Measurements from ENCODE around the gene KRT9. TPM values are rescaled to one million over a fixed set of nuclear protein-coding genes. Genes with fewer than 3 reads are reported as not detected.
A peak's percentile ranks its signal among the peaks of the same experiment; 100 is the strongest.

Gene KRT9
- total and polyA plus RNA-seq, 2 of the 13 experiments (the other 11 are each of a cell fraction or from before 2014, with no cell fraction given) = not detected

DNA sequence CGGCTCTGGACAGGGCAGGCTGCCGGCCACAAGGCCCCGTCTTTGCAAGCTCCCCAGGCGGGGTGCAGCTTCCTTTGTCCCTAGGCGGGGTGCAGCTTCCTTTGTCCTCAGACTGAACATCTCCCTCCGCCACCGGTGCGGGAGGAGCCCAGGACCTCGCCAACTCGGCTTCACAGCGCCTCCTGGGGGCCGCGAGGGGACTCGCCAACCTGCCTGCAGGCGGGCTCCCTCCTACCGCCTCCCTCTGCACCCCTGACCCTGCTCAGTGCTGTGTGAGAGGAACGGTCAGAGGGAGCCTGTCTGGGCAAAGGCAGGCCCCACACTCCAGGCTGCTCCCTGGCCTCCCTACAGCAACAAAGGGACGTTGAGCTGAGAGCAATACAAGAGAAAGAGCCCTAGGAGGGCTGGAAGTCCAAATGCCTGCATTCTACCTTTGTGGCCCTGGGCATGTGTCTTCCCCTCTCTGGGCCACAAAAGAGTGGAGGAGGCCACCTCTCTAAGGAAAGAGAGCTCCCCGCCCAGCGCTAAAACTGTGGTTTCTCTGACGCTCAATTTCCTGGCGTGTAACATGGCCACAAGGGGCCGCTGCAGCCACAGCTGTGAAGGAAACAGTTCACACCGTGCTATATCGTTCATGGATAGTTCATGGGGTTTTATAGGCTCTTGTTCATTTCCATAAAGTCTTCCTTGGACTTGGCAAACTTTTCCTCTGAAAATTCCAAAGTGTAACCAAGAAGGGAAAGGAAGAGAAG, 22.8 kb downstream of the KRT9 start (continued):
- TF ChIP-seq SOX6 (IDR thresholded peaks at IDR 0.05) (no peak), SOX6 (CRISPR knock-in tag; IDR thresholded peaks at IDR 0.05) (peak; percentile 69), ZNF598 (CRISPR knock-in tag; IDR thresholded peaks at IDR 0.05; ENCODE audit: borderline replicate concordance) (peak; percentile 62; the same call in 1 of the 2 replicates), ZNF615 (CRISPR knock-in tag; IDR thresholded peaks at IDR 0.05; ENCODE audit: borderline replicate concordance) (no peak), HNRNPH1 (optimal IDR thresholded peaks at IDR 0.05; ENCODE audit: low read depth, low read length) (no peak), PITX1 (CRISPR knock-in tag; IDR thresholded peaks at IDR 0.05) (peak; percentile 72), ZNF292 (CRISPR knock-in tag; IDR thresholded peaks at IDR 0.05; ENCODE audit: borderline replicate concordance, low read depth) (peak; percentile 89), SOX13 (IDR thresholded peaks at IDR 0.05) (no peak), SOX13 (CRISPR knock-in tag; conservative IDR thresholded peaks at IDR 0.05 in 1 of 2, IDR thresholded peaks at IDR 0.05 in 1 of 2) (peak in 1 of 2 experiments; percentile 21; a peak in 1 of 4 replicates), HOXA7 (CRISPR knock-in tag; IDR thresholded peaks at IDR 0.05) (no peak), WIZ (CRISPR knock-in tag; IDR thresholded peaks at IDR 0.05) (no peak), RFX1 (IDR thresholded peaks at IDR 0.05) (no peak), MED13 (CRISPR knock-in tag; IDR thresholded peaks at IDR 0.05) (no peak), ZSCAN21 (CRISPR knock-in tag; IDR thresholded peaks at IDR 0.05; ENCODE audit: borderline replicate concordance) (peak; percentile 42; the same call in 1 of the 2 replicates), ZNF501 (CRISPR knock-in tag; IDR thresholded peaks at IDR 0.05) (peak; percentile 66; the same call in 1 of the 2 replicates), KDM3A (CRISPR knock-in tag; IDR thresholded peaks at IDR 0.05; ENCODE audit: low read depth) (peak; percentile 89; the same call in 1 of the 2 replicates), HES4 (CRISPR knock-in tag; IDR thresholded peaks at IDR 0.05; ENCODE audit: borderline replicate concordance) (no peak), ATM (IDR thresholded peaks at IDR 0.05; ENCODE audit: borderline replicate concordance) (no peak)
- TF ChIP-seq, protein P1, sequence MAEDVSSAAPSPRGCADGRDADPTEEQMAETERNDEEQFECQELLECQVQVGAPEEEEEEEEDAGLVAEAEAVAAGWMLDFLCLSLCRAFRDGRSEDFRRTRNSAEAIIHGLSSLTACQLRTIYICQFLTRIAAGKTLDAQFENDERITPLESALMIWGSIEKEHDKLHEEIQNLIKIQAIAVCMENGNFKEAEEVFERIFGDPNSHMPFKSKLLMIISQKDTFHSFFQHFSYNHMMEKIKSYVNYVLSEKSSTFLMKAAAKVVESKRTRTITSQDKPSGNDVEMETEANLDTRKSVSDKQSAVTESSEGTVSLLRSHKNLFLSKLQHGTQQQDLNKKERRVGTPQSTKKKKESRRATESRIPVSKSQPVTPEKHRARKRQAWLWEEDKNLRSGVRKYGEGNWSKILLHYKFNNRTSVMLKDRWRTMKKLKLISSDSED (CRISPR knock-in tag; IDR thresholded peaks at IDR 0.05) = no peak
- TF ChIP-seq, protein P2, sequence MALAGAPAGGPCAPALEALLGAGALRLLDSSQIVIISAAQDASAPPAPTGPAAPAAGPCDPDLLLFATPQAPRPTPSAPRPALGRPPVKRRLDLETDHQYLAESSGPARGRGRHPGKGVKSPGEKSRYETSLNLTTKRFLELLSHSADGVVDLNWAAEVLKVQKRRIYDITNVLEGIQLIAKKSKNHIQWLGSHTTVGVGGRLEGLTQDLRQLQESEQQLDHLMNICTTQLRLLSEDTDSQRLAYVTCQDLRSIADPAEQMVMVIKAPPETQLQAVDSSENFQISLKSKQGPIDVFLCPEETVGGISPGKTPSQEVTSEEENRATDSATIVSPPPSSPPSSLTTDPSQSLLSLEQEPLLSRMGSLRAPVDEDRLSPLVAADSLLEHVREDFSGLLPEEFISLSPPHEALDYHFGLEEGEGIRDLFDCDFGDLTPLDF (CRISPR knock-in tag; IDR thresholded peaks at IDR 0.05) = 0 out of 2 replicates have a peak, but pooled peaks have one; percentile 1
- TF ChIP-seq, protein P3, sequence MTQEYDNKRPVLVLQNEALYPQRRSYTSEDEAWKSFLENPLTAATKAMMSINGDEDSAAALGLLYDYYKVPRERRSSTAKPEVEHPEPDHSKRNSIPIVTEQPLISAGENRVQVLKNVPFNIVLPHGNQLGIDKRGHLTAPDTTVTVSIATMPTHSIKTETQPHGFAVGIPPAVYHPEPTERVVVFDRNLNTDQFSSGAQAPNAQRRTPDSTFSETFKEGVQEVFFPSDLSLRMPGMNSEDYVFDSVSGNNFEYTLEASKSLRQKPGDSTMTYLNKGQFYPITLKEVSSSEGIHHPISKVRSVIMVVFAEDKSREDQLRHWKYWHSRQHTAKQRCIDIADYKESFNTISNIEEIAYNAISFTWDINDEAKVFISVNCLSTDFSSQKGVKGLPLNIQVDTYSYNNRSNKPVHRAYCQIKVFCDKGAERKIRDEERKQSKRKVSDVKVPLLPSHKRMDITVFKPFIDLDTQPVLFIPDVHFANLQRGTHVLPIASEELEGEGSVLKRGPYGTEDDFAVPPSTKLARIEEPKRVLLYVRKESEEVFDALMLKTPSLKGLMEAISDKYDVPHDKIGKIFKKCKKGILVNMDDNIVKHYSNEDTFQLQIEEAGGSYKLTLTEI (CRISPR knock-in tag; conservative IDR thresholded peaks at IDR 0.05) = no peak
- TF ChIP-seq, protein P4, sequence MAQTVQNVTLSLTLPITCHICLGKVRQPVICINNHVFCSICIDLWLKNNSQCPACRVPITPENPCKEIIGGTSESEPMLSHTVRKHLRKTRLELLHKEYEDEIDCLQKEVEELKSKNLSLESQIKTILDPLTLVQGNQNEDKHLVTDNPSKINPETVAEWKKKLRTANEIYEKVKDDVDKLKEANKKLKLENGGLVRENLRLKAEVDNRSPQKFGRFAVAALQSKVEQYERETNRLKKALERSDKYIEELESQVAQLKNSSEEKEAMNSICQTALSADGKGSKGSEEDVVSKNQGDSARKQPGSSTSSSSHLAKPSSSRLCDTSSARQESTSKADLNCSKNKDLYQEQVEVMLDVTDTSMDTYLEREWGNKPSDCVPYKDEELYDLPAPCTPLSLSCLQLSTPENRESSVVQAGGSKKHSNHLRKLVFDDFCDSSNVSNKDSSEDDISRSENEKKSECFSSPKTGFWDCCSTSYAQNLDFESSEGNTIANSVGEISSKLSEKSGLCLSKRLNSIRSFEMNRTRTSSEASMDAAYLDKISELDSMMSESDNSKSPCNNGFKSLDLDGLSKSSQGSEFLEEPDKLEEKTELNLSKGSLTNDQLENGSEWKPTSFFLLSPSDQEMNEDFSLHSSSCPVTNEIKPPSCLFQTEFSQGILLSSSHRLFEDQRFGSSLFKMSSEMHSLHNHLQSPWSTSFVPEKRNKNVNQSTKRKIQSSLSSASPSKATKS (CRISPR knock-in tag; IDR thresholded peaks at IDR 0.05) = no peak
- TF ChIP-seq, protein P5, sequence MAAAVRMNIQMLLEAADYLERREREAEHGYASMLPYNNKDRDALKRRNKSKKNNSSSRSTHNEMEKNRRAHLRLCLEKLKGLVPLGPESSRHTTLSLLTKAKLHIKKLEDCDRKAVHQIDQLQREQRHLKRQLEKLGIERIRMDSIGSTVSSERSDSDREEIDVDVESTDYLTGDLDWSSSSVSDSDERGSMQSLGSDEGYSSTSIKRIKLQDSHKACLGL (CRISPR knock-in tag; IDR thresholded peaks at IDR 0.05) = peak; percentile 51; the same call in 1 of the 2 replicates

All from HepG2 (cell line).